AG09309 (cell line): Measurements from ENCODE around the gene SLIT3.

Source experiments
- DNase-seq: peaks from one replicate; pipeline ENCODE4 v3.0.0-alpha.2; 2010; ENCODE audit warnings: low read depth
- H3K4me3 ChIP-seq: 2 replicates; pipeline ENCODE4 v1.5.1; 2011; ENCODE audit warnings: mild to moderate bottlenecking, low read depth, low read length, moderate library complexity; ENCODE audit not compliant: control insufficient read depth
- CTCF ChIP-seq: IDR thresholded peaks from 2 replicates; pipeline ENCODE4 v1.5.1; 2011; ENCODE audit warnings: mild to moderate bottlenecking, low read depth, low read length, inconsistent platforms; ENCODE audit not compliant: insufficient read depth, control insufficient read depth; ENCODE audit errors: missing control alignments

SLIT3 gene

GRCh38 chr5:168953351-168953750 lies 347.6 kb downstream of the SLIT3 start:
- no peak for TF ChIP-seq CTCF
- DNase-seq: no peak

GRCh38 chr5:168952196-168952595 lies 348.7 kb downstream of the SLIT3 start:
- H3K4me3 ChIP-seq: no peak overlapping the region
- TF ChIP-seq CTCF: no peak
- no peak for DNase-seq

More at GRCh38 chr5:168953351-168953750, 347.6 kb downstream of the SLIT3 start:
- no peak overlapping the region for H3K4me3 ChIP-seq

GRCh38 chr5:168951769-168952168 lies 349.2 kb downstream of the SLIT3 start:
- no peak overlapping the region for H3K4me3 ChIP-seq
- no peak for DNase-seq
- TF ChIP-seq CTCF: no peak

- no peak for TF ChIP-seq CTCF
- no peak overlapping the region for H3K4me3 ChIP-seq
- peak; percentile 67 for DNase-seq
Observed at GRCh38 chr5:168951356-168951755, 349.6 kb downstream of the SLIT3 start.

GRCh38 chr5:168950241-168950951 lies 350.5 kb downstream of the SLIT3 start:
- DNase-seq: no peak

GRCh38 chr5:168948746-168949145 lies 352.2 kb downstream of the SLIT3 start:
- no peak for TF ChIP-seq CTCF
- no peak for DNase-seq
- no peak overlapping the region for H3K4me3 ChIP-seq

More at GRCh38 chr5:168950241-168950951, 350.5 kb downstream of the SLIT3 start:
- H3K4me3 ChIP-seq: no peak overlapping the region
- TF ChIP-seq CTCF: no peak
